ENCODE results near the gene SLC26A3.

SLC26A3 gene

DNA sequence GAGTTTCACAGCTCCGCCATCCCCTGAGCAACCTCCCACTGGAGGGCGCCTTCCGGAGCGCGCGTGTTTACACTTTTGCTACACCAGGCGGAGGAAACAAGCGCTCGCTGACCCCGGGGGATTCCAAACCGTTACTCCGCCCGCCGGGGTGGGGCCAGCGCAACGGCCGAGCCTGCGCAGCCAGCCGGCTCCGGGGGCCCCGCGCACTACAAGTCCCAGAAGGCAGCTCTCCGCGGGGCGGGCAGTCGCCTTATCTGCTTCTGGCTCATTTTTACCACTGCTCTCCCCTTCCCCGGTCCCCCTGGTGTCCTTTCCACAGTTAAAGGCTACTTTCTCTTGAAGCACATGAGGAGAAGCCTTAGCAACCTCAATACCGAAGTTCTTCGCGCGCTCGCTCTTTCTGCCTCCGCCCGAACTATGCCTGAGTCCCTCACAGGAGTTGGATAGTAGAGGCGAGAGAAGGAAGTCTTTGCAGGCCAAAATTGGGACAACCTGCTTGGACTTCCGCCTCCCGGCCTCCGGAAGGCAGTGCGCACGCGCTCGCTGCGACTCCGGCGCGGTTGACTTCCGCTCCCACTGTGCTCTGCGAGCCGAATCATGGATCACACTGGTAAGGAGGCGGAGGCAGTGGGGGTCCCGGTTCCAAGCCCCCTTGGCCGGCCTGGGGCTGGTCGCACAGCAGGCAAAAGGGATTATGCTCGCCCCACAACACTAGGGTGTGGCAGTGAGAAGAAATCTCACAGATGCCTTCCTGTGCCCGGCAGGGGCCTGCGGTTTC, 59.3 kb downstream of the SLC26A3 start, which contains the start of gene CBLL1:
Gene CBLL1, plus strand, starts transcription at position 576 of the 778 bp plus-strand sequence. Its CDS starts 22 bp downstream, at position 598.
- TF ChIP-seq, protein P1, sequence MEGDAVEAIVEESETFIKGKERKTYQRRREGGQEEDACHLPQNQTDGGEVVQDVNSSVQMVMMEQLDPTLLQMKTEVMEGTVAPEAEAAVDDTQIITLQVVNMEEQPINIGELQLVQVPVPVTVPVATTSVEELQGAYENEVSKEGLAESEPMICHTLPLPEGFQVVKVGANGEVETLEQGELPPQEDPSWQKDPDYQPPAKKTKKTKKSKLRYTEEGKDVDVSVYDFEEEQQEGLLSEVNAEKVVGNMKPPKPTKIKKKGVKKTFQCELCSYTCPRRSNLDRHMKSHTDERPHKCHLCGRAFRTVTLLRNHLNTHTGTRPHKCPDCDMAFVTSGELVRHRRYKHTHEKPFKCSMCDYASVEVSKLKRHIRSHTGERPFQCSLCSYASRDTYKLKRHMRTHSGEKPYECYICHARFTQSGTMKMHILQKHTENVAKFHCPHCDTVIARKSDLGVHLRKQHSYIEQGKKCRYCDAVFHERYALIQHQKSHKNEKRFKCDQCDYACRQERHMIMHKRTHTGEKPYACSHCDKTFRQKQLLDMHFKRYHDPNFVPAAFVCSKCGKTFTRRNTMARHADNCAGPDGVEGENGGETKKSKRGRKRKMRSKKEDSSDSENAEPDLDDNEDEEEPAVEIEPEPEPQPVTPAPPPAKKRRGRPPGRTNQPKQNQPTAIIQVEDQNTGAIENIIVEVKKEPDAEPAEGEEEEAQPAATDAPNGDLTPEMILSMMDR (IDR thresholded peaks at IDR 0.05; ENCODE audit: control insufficient read depth, extremely low read depth, insufficient read depth), result peak; percentile 81
- DNase-seq (ENCODE audit: low read depth), result peak; percentile 85
- H3K4me3 ChIP-seq (ENCODE audit: low read depth, low read length), result peak within 1 kb of the TSS; percentile 87

DNA sequence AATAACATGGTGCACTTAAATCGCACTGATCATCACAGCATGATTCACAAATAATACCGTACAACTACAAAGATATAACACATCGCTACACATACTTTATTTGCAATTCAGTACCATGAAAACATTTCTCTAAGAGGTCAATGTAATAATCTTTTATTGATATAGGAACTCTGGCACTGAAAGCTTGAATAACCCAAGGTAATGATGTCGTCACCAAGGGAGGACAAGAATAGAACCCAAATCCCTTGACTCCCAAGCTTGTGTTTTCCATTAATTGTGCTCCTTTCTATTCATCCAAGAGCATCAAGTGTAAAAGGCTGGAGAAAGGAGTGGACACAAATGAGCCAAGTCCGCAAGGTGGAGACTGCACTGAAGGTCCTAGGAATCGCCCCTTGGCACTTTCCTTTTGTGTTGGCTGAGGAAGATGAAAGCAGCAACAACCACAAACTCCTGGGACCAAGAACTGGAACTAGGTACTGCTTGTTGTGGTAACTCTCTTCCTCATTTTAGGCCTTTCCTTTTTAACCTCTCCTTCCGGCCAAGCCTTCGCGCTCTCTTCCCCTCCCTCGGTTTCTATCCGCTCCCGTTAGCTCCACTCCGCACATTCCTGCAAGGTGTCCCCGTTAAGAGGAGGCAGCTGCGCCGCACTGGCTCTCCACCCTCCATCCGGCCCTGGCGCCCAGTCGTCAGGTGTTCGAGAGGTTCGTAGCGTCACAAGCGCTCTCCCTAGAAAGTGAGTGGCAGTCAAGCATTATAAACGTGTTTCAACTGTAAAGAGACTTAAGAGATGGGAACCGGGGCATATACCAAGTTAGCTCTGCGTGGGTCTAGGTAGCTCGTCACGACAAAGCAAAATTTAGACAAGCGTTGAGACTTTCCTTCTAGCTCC, 60.1 kb downstream of the SLC26A3 start:
- DNase-seq (ENCODE audit: low read depth), result no peak
- H3K4me3 ChIP-seq (ENCODE audit: low read depth, low read length), result peak overlapping the region; percentile 87
- TF ChIP-seq, protein P1 (IDR thresholded peaks at IDR 0.05; ENCODE audit: control insufficient read depth, extremely low read depth, insufficient read depth), result no peak

DNA sequence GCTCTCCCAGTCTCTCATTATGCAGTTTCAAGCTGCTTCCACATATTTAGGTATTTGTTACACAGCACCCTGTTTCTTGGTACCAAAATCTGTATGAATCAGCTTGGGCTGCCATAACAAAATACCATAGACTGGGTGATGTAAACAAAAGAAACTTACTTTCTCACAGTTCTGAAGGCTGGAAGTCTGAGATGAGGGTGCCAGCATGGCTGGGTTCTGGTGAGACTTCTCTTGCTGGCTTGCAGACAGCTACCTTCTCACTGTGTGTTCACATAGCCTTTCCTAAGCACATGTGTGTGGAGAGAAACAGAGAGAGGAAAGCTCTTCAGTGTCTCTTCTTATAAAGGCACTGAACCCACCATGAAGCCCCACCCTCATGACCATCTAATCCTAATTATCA, 74.7 kb downstream of the SLC26A3 start:
- TF ChIP-seq, protein P1 (IDR thresholded peaks at IDR 0.05; ENCODE audit: control insufficient read depth, extremely low read depth, insufficient read depth), result no peak
- H3K4me3 ChIP-seq (ENCODE audit: low read depth, low read length), result no peak overlapping the region
- no peak for DNase-seq (ENCODE audit: low read depth)

DNA sequence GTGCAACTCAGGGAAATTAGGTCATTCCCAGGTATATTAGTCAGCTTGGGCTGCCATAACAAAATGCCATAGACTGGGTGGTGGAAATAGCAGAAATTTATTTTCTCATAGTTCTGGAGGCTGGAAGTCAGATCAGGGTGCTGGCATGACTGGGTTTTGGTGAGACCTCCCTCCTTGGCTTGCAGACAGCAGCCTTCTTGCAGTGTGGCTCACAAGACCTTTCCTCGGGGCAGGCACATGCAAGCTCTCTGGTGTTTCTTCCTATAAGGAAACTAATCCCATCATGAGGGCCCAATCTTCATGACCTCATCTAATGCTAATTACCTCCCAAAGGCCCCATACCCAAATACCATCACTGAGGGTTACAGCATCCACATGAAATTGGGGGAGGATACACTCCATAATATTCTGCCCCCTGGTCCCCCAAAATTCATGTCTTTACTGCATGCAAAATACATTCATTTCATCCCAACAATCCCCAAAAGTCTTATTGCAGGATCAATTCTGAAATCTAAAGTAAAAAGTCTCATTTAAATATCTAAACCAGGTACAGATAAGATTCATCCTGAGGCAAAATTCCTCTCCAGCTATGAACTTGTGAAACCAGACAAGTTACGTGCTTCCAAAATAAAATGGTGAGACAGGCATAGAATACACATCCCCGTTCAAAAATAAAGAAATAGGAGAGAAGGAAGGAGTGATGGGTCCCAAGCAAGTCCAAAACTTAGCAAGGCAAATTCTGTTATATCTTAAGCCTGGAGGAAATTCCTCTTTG, 76.5 kb downstream of the SLC26A3 start:
- H3K4me3 ChIP-seq (ENCODE audit: low read depth, low read length), result no peak overlapping the region
- TF ChIP-seq, protein P1 (IDR thresholded peaks at IDR 0.05; ENCODE audit: control insufficient read depth, extremely low read depth, insufficient read depth), result no peak
- no peak for DNase-seq (ENCODE audit: low read depth)

DNA sequence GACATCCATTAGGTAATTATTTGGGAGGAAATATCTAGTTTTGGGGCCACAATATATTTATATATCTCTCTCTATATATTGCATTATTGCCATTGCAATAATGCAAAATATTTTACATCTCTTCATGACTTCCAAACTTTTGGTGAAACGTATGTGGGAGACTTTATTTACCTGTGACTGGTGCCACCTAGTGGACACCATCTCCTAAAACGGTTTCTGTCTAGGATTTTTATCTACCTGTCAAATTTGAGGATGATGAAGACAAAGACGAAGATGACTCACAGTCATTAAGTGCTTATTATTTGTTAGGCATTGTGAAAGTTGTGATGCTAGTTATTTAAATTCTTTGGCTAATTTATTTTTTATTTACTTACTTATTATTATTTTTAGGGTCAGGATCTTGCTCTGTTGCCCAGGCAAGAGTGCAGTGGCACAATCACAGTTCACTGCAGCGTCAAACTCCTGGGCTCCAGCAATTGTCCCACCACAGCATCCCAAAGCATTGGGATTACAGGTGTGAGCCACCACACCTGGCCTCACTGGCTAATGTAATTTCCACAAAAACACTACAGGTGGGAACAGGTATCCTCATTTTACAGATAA, 77.8 kb downstream of the SLC26A3 start:
- TF ChIP-seq, protein P1 (IDR thresholded peaks at IDR 0.05; ENCODE audit: control insufficient read depth, extremely low read depth, insufficient read depth), result peak; percentile 72
- DNase-seq (ENCODE audit: low read depth), result peak; percentile 43
- H3K4me3 ChIP-seq (ENCODE audit: low read depth, low read length), result no peak overlapping the region

DNA sequence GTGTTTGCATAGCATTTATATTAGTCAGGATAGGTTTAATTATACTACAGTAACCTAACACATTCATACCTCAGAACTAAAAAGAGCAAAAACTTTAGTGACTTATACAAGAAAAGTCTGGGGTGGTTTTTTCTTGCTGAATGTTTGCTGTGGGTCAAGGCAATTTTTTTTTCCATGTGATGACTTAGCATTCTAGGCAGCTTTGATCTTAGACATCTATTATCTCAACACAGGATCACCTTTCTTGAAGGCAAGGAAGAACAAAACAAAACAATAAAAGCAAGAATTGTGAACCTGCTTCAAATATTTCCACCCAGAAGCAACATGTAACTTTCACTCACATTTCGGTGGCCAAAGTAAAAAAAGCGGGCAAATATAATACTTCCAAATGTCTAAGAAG, 79.8 kb downstream of the SLC26A3 start:
- H3K4me3 ChIP-seq (ENCODE audit: low read depth, low read length), result no peak overlapping the region
- DNase-seq (ENCODE audit: low read depth), result no peak
- TF ChIP-seq, protein P1 (IDR thresholded peaks at IDR 0.05; ENCODE audit: control insufficient read depth, extremely low read depth, insufficient read depth), result no peak
